Caco-2 (cell line): ENCODE measurements around the gene TBC1D17. TPM values are rescaled to one million over a fixed set of nuclear protein-coding genes. Genes with fewer than 3 reads are reported as not detected.

ENCODE experiments used
- BruUV-seq: library from RNA; stranded (reverse); fragments of 400-500 nt; replicated peaks from 2 replicates; lab custom pipeline; 2021; lab: Mats Ljungman, UMichigan
- CTCF ChIA-PET: fragments of 300-600 bp; sonication (Branson Sonifier 250); formaldehyde crosslinking; loops from one replicate; lab custom pipeline; 2022; ENCODE audit warnings: antibody characterized with exemption; lab: Charles Lee
- POLR2A ChIA-PET: fragments of 300-600 bp; sonication (Branson Sonifier 250); formaldehyde crosslinking; loops from one replicate; lab custom pipeline; 2022; ENCODE audit warnings: antibody characterized with exemption; lab: Charles Lee
- DNase-seq, 2 experiments: peaks; one replicate each; pipeline versions ENCODE4 v3.0.0 to v3.0.0-alpha.2; 2020 to 2022
- H3K27me3 ChIP-seq: replicated peaks from 2 replicates; pipeline ENCODE4 v1.6.0; 2011; ENCODE audit warnings: low read length; ENCODE audit not compliant: control insufficient read depth, insufficient read depth
- H3K36me3 ChIP-seq: 2 replicates; pipeline ENCODE4 v1.5.1; 2011; ENCODE audit warnings: low read length; ENCODE audit not compliant: control insufficient read depth, insufficient read depth
- H3K4me1 ChIP-seq: fragments of 250-450 bp; sonication (Bioruptor Pico); 2 replicates; pipeline ENCODE4 v1.5.1; 2020; ENCODE audit warnings: mild to moderate bottlenecking
- H3K4me3 ChIP-seq: 2 replicates; pipeline ENCODE4 v1.5.1; 2011; ENCODE audit warnings: low read depth, mild to moderate bottlenecking, control low read depth, low read length
- H3K9me3 ChIP-seq: fragments of 250-450 bp; sonication (Bioruptor Pico); 2 replicates; pipeline ENCODE4 v1.5.1; 2020; ENCODE audit warnings: mild to moderate bottlenecking, moderate library complexity
- H3K27ac Mint-ChIP-seq: one replicate; pipeline ENCODE4 v1.8.0; 2022; ENCODE audit warnings: mixed read lengths; ENCODE audit not compliant: unreplicated experiment
- H3K27me3 Mint-ChIP-seq: one replicate; pipeline ENCODE4 v1.8.0; 2022; ENCODE audit warnings: mixed read lengths; ENCODE audit not compliant: insufficient read depth, unreplicated experiment
- H3K36me3 Mint-ChIP-seq: one replicate; pipeline ENCODE4 v1.8.0; 2022; ENCODE audit warnings: mild to moderate bottlenecking, mixed read lengths; ENCODE audit not compliant: insufficient read depth, unreplicated experiment
- H3K4me1 Mint-ChIP-seq: one replicate; pipeline ENCODE4 v1.8.0; 2022; ENCODE audit warnings: low read depth, mixed read lengths; ENCODE audit not compliant: unreplicated experiment
- H3K4me3 Mint-ChIP-seq: one replicate; pipeline ENCODE4 v1.8.0; 2022; ENCODE audit warnings: mild to moderate bottlenecking, moderate library complexity, mixed read lengths; ENCODE audit not compliant: unreplicated experiment
- H3K9me3 Mint-ChIP-seq: one replicate; pipeline ENCODE4 v1.8.0; 2022; ENCODE audit warnings: mixed read lengths; ENCODE audit not compliant: unreplicated experiment
- intact Hi-C: fragments of 100-400 bp; cut with micrococcal nuclease; formaldehyde crosslinking; loops from one replicate; pipeline ENCODE4 v1.10.0; 2022; ENCODE audit not compliant: unreplicated experiment
- total RNA-seq: library from RNA; stranded (reverse); gene quantifications from 2 replicates; pipeline ENCODE4 v1.2.3, GENCODE V29; 2022
- TF ChIP-seq, protein P1 (sequence below), 2 experiments: fragments of 200-600 bp in 1 of 2; IDR thresholded peaks; 1 replicate in 1 of 2; 2 replicates in 1 of 2; pipeline versions ENCODE4 v1.5.1 to v1.8.0; 2011 to 2022; ENCODE audit warnings: antibody characterized with exemption in 1 of 2, control low read depth in 1 of 2, inconsistent platforms in 1 of 2, low read depth in 1 of 2, low read length in 1 of 2, mild to moderate bottlenecking in 1 of 2, moderate library complexity in 1 of 2; ENCODE audit not compliant: insufficient read depth in 1 of 2, severe bottlenecking in 1 of 2, unreplicated experiment in 1 of 2

TBC1D17 gene
- total RNA-seq, 1 experiment from 2014 or later: 55.3 TPM

DNA sequence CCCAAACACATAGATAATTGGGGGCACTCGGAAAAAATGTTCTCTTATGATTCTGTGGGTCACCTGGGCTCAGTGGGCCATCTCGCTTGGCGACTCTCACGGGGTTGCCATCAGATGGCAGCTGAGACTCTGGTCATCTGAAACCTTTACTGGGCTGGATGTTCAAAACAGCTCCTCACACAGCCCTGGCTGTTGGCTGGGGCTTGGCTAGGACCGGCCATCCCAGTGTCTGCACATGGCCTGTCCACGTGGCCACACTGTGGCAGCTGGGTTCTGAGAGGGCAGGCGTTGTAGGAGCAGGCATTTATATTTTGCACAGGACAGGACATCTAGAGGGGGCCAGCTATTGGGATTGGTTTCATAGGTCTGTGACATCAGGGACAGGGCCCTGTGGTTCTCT lies 43.9 kb upstream of the TBC1D17 start:
- BruUV-seq: no TSS peak

DNA sequence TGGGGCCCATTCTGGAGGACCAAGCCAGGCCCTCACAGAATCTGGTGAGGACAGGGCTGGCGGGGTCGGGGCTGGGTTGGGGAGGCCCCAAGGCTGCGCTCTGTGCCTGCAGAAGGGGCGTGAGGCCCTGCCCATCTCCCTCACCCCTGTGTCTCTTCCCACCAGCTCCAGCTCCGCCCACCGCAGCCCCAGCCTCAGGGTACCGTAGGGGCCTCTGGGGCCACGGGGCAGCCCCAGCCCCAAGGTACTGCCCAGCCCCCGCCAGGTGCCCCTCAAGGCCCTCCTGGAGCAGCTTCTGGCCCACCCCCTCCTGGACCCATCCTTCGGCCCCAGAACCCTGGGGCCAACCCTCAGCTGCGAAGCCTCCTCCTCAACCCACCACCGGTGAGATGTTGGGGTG lies 41.9 kb upstream of the TBC1D17 start:
- intact Hi-C loops: no loop called here
- no peak overlapping the region for H3K4me3 ChIP-seq
- H3K27me3 ChIP-seq: no peaks in the 10 kb centered on the region
- H3K9me3 ChIP-seq: no peaks in the 10 kb centered on the region
- no TSS peak for BruUV-seq
- DNase-seq: no peak
- H3K27me3 Mint-ChIP-seq: no peaks in the 10 kb centered on the region
- H3K36me3 ChIP-seq: peaks cover 2% of the 10 kb centered on the region
- ChIA-PET CTCF (no interaction called here), POLR2A (no interaction called here)
- peaks cover 73% of the 10 kb centered on the region for H3K36me3 Mint-ChIP-seq
- H3K4me3 Mint-ChIP-seq: no peak overlapping the region
- H3K4me1 Mint-ChIP-seq: no peaks in the 10 kb centered on the region
- TF ChIP-seq, protein P1, sequence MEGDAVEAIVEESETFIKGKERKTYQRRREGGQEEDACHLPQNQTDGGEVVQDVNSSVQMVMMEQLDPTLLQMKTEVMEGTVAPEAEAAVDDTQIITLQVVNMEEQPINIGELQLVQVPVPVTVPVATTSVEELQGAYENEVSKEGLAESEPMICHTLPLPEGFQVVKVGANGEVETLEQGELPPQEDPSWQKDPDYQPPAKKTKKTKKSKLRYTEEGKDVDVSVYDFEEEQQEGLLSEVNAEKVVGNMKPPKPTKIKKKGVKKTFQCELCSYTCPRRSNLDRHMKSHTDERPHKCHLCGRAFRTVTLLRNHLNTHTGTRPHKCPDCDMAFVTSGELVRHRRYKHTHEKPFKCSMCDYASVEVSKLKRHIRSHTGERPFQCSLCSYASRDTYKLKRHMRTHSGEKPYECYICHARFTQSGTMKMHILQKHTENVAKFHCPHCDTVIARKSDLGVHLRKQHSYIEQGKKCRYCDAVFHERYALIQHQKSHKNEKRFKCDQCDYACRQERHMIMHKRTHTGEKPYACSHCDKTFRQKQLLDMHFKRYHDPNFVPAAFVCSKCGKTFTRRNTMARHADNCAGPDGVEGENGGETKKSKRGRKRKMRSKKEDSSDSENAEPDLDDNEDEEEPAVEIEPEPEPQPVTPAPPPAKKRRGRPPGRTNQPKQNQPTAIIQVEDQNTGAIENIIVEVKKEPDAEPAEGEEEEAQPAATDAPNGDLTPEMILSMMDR (IDR thresholded peaks at IDR 0.05; ENCODE audit: insufficient read depth in 1 of 2, low read depth in 1 of 2, low read length in 1 of 2, severe bottlenecking in 1 of 2, unreplicated experiment in 1 of 2): no peak
- H3K9me3 Mint-ChIP-seq: no peaks in the 10 kb centered on the region
- H3K27ac Mint-ChIP-seq: no peak overlapping the region
- no peaks in the 10 kb centered on the region for H3K4me1 ChIP-seq

More for the DNA sequence above, 43.9 kb upstream of the TBC1D17 start:
- Mint-ChIP-seq H3K27me3 (no peaks in the 10 kb centered on the region), H3K9me3 (no peaks in the 10 kb centered on the region), H3K36me3 (peaks cover 53% of the 10 kb centered on the region), H3K4me1 (no peaks in the 10 kb centered on the region), H3K27ac (no peak overlapping the region), H3K4me3 (no peak overlapping the region)
- ChIA-PET CTCF (no interaction called here), POLR2A (no interaction called here)
- H3K27me3 ChIP-seq: no peaks in the 10 kb centered on the region
- TF ChIP-seq, protein P1 (IDR thresholded peaks at IDR 0.05; ENCODE audit: insufficient read depth in 1 of 2, low read depth in 1 of 2, low read length in 1 of 2, severe bottlenecking in 1 of 2, unreplicated experiment in 1 of 2): no peak
- peaks cover 2% of the 10 kb centered on the region for H3K36me3 ChIP-seq
- no peak overlapping the region for H3K4me3 ChIP-seq
- no peak for DNase-seq
- no peaks in the 10 kb centered on the region for H3K9me3 ChIP-seq
- H3K4me1 ChIP-seq: no peaks in the 10 kb centered on the region
- intact Hi-C loops: no loop called here

DNA sequence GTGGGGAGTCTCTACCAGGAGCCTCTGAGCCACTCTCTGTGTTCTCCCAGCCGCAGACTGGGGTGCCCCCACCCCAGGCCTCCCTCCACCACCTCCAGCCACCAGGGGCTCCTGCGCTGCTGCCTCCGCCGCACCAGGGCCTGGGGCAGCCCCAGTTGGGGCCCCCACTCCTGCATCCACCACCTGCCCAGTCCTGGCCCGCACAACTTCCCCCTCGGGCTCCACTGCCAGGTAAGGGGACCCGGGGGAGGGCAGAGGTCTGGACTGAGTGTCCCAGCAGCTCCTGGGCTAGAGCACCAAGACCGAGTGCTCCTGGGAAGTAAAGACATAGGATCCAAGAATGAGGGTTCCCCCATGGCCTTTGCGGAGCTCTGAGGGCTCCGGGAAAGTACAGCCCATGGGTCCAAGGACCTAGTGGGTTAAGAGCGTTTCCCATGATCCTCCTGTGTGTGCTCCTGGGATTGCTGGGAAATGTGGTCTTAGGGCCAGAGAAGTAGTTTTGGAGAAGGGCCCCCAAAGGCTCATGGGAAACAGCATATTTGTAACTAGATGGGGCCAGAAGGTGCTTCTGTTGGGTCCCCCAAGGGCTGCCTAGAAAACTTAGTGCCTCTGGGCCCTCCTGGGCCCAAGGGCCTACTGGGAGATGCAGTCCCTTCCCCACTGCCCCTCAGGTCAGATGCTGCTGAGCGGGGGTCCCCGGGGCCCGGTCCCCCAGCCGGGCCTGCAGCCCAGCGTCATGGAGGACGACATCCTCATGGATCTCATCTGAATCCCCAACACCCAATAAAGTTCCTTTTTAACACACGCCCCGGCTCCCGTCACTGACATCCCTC lies 41.1 kb upstream of the TBC1D17 start:
- Mint-ChIP-seq H3K4me1 (no peaks in the 10 kb centered on the region), H3K9me3 (no peaks in the 10 kb centered on the region), H3K27me3 (no peaks in the 10 kb centered on the region), H3K4me3 (no peak overlapping the region), H3K36me3 (peaks cover 68% of the 10 kb centered on the region), H3K27ac (no peak overlapping the region)
- TF ChIP-seq, protein P1 (IDR thresholded peaks at IDR 0.05; ENCODE audit: insufficient read depth in 1 of 2, low read depth in 1 of 2, low read length in 1 of 2, severe bottlenecking in 1 of 2, unreplicated experiment in 1 of 2): no peak
- Histone ChIP-seq H3K4me3 (no peak overlapping the region), H3K9me3 (no peaks in the 10 kb centered on the region), H3K4me1 (no peaks in the 10 kb centered on the region), H3K27me3 (no peaks in the 10 kb centered on the region), H3K36me3 (peaks cover 4% of the 10 kb centered on the region)
- ChIA-PET POLR2A (no interaction called here), CTCF (no interaction called here)
- DNase-seq: no peak
- intact Hi-C loops: no loop called here
- BruUV-seq: no TSS peak
